Measurements from ENCODE around the gene INTS4. TPM values are rescaled to one million over a fixed set of nuclear protein-coding genes. Genes with fewer than 3 reads are reported as not detected.

The INTS4 gene
- total and polyA plus RNA-seq, 2 of the 8 experiments (the other 6 are each of a cell fraction or from before 2014, with no cell fraction given), result 27.0 to 31.3 TPM

GRCh38 chr11:77842441-77843121, 151.9 kb downstream of the INTS4 start:
- H2AK5ac ChIP-seq (ENCODE audit: low read depth, low read length), result no peak overlapping the region
- H4K8ac ChIP-seq (ENCODE audit: extremely low read depth, insufficient read depth, low read length), result no peak overlapping the region
- TF ChIP-seq E2F6 (IDR thresholded peaks at IDR 0.05) (no peak), GTF2F1 (IDR thresholded peaks at IDR 0.05; ENCODE audit: borderline replicate concordance, low read depth, low read length) (no peak), CTBP2 (IDR thresholded peaks at IDR 0.05; ENCODE audit: borderline replicate concordance, insufficient read depth, insufficient read length, low read length) (no peak)
- no peak overlapping the region for H3K56ac ChIP-seq (replicated peaks; ENCODE audit: insufficient read length, low read depth, low read length)
- 0 out of 8 replicates have a peak, but pooled peaks cover 0 to 2% (median 0%) of the 10 kb centered on the region in 4 experiments for H3K36me3 ChIP-seq (ENCODE audit: control insufficient read depth in 2 of 4, insufficient read depth in 4 of 4, low read length in 3 of 4)
- no peak overlapping the region for H3K4me3 ChIP-seq (ENCODE audit: extremely low read depth in 1 of 4, insufficient read depth in 2 of 4, low read depth in 3 of 4, low read length in 4 of 4)
- CTCF ChIA-PET (ENCODE audit: partially characterized antibody), result no interaction called here
- H3K4me1 ChIP-seq (replicated peaks in 1 of 4; ENCODE audit: control insufficient read depth in 3 of 4, insufficient read depth in 4 of 4, low read length in 3 of 4), result no peaks in the 10 kb centered on the region
- H2BK20ac ChIP-seq (ENCODE audit: low read length), result no peak overlapping the region
- no peak overlapping the region for H3K27ac ChIP-seq (ENCODE audit: low read depth, low read length)
- no peak overlapping the region for H2BK120ac ChIP-seq (replicated peaks; ENCODE audit: low read depth, low read length)
- H3K14ac ChIP-seq (ENCODE audit: insufficient read length), result no peak overlapping the region
- no peak overlapping the region for H4K5ac ChIP-seq (ENCODE audit: insufficient read length, low read depth, low read length)
- no peak overlapping the region for H3K23ac ChIP-seq (ENCODE audit: insufficient read length)
- H2BK15ac ChIP-seq (ENCODE audit: low read length), result no peak overlapping the region
- H4K20me1 ChIP-seq (replicated peaks in 1 of 2; ENCODE audit: control insufficient read depth in 1 of 2, insufficient read depth in 2 of 2, low read length in 2 of 2), result no peaks in the 10 kb centered on the region
- no peaks in the 10 kb centered on the region for H3K27me3 ChIP-seq (replicated peaks in 1 of 4; ENCODE audit: control insufficient read depth in 3 of 4, extremely low read depth in 1 of 4, insufficient read depth in 3 of 4, low read length in 3 of 4)
- POLR2A ChIA-PET (ENCODE audit: partially characterized antibody), result no interaction called here
- DNase-seq (ENCODE audit: low read depth in 1 of 2, low spot score in 2 of 2) (no peak), FAIRE-seq (no peak)
- no peak overlapping the region for H3K9ac ChIP-seq (replicated peaks in 1 of 4; ENCODE audit: extremely low read depth in 1 of 4, low read depth in 3 of 4, low read length in 3 of 4)
- no peak overlapping the region for H2BK5ac ChIP-seq (ENCODE audit: low read depth, low read length)
- no peaks in the 10 kb centered on the region; the same call in 1 of the 2 replicates for H3K23me2 ChIP-seq (ENCODE audit: low read depth, low read length)
- H3K4me2 ChIP-seq (ENCODE audit: insufficient read depth in 1 of 2, low read depth in 2 of 2, low read length in 2 of 2), result no peak overlapping the region
- H3K18ac ChIP-seq (ENCODE audit: extremely low read depth, low read length), result no peak overlapping the region
- H3K9me3 ChIP-seq (ENCODE audit: insufficient read depth in 2 of 2, low read depth in 1 of 2, low read length in 1 of 2), result no peaks in the 10 kb centered on the region
- no peaks in the 10 kb centered on the region for H3K79me2 ChIP-seq (ENCODE audit: control insufficient read depth in 1 of 2, insufficient read depth in 2 of 2, low read length in 2 of 2)
- no peak overlapping the region for H2BK12ac ChIP-seq (ENCODE audit: low read depth, low read length)
- H3K79me1 ChIP-seq (ENCODE audit: low read depth, low read length), result no peaks in the 10 kb centered on the region
- H4K91ac ChIP-seq (replicated peaks; ENCODE audit: insufficient read length, low read length), result no peak overlapping the region
- H3K4ac ChIP-seq (replicated peaks; ENCODE audit: insufficient read length, low read depth, low read length), result no peak overlapping the region
- no peak overlapping the region for H2AFZ ChIP-seq (ENCODE audit: low read length)
- WGBS, 2 experiments (ENCODE audit: extremely low coverage in 1 of 2, insufficient coverage in 1 of 2, insufficient read length in 1 of 2, insufficient replicate concordance in 2 of 2, low coverage in 1 of 2, low lambda C conversion rate in 2 of 2, missing lambda C conversion rate in 1 of 2), result 75% methylated on average over 1 of the region's 1 CpG; no CpG with 5 or more reads in 1 of the 2 experiments
